DOHH2 (cell line): Measurements from ENCODE around the gene TMEM14B.
A peak's percentile ranks its signal among the peaks of the same experiment; 100 is the strongest.

Source experiments
- H3F3A ChIP-seq: fragments of 200-600 bp; sonication (generic), shearing (Covaris generic); 2 replicates; pipeline ENCODE4 v1.6.0; 2016; ENCODE audit warnings: antibody characterized with exemption, mild to moderate bottlenecking; ENCODE audit not compliant: control insufficient read depth, insufficient read depth
- H3K27ac ChIP-seq: fragments of 200-600 bp; sonication (generic); 2 replicates; pipeline ENCODE4 v1.5.1; 2014; ENCODE audit warnings: low read depth, mild to moderate bottlenecking, low read length, moderate library complexity
- H3K27me3 ChIP-seq: fragments of 200-600 bp; sonication (generic); 2 replicates; pipeline ENCODE4 v1.6.1; 2014; ENCODE audit warnings: mild to moderate bottlenecking, low read length, mixed read lengths; ENCODE audit not compliant: control insufficient read depth
- H3K36me3 ChIP-seq: fragments of 200-600 bp; sonication (generic); 2 replicates; pipeline ENCODE4 v1.6.1; 2014; ENCODE audit warnings: mild to moderate bottlenecking, low read length, moderate library complexity, mixed read lengths; ENCODE audit not compliant: control insufficient read depth
- H3K4me1 ChIP-seq: fragments of 200-600 bp; sonication (generic); 2 replicates; pipeline ENCODE4 v1.6.1; 2014; ENCODE audit warnings: mild to moderate bottlenecking, low read length, mixed read lengths; ENCODE audit not compliant: control insufficient read depth
- H3K4me2 ChIP-seq: fragments of 200-600 bp; sonication (generic); 2 replicates; pipeline ENCODE4 v1.6.0; 2014; ENCODE audit warnings: mild to moderate bottlenecking, low read length, moderate library complexity
- H3K4me3 ChIP-seq: fragments of 200-600 bp; sonication (generic); 2 replicates; pipeline ENCODE4 v1.5.1; 2014; ENCODE audit warnings: mild to moderate bottlenecking, low read length, mixed read lengths
- H3K79me2 ChIP-seq: fragments of 200-600 bp; sonication (generic); 2 replicates; pipeline ENCODE4 v1.6.1; 2014; ENCODE audit warnings: mild to moderate bottlenecking, low read length, mixed read lengths; ENCODE audit not compliant: control insufficient read depth
- H3K9me2 ChIP-seq: fragments of 200-600 bp; sonication (generic); replicated peaks from 2 replicates; pipeline ENCODE4 v1.6.1; 2014; ENCODE audit warnings: mild to moderate bottlenecking, low read length, mixed read lengths; ENCODE audit not compliant: control insufficient read depth
- H3K9me3 ChIP-seq: fragments of 200-600 bp; sonication (generic); 2 replicates; pipeline ENCODE4 v1.6.1; 2014; ENCODE audit warnings: antibody characterized with exemption, low read length, mixed read lengths; ENCODE audit not compliant: control insufficient read depth, insufficient read depth
- H4K20me1 ChIP-seq: fragments of 200-600 bp; sonication (generic); 2 replicates; pipeline ENCODE4 v1.6.0; 2014; ENCODE audit warnings: low read depth, mild to moderate bottlenecking, antibody characterized with exemption, low read length, moderate library complexity; ENCODE audit not compliant: control insufficient read depth, insufficient read depth
- CTCF ChIP-seq: fragments of 200-600 bp; sonication (generic); IDR thresholded peaks from one replicate; pipeline ENCODE4 v1.5.1; 2014; ENCODE audit warnings: antibody characterized with exemption, mild to moderate bottlenecking, low read depth, low read length; ENCODE audit not compliant: poor library complexity, severe bottlenecking
- EZH2phosphoT487 ChIP-seq: fragments of 200-600 bp; sonication (generic); IDR thresholded peaks from 2 replicates; pipeline ENCODE4 v1.6.1; 2017; ENCODE audit warnings: borderline replicate concordance, mild to moderate bottlenecking, antibody characterized with exemption, low read length, moderate library complexity, mixed read lengths

Gene TMEM14B

GRCh38 chr6:10723567-10723881 lies 24.1 kb upstream of the TMEM14B start:
- Histone ChIP-seq H3K27ac (peak overlapping the region; percentile 64), H3K9me3 (peaks cover 17% of the 10 kb centered on the region)
- TF ChIP-seq EZH2phosphoT487: no peak
- no peak for TF ChIP-seq CTCF

DNA sequence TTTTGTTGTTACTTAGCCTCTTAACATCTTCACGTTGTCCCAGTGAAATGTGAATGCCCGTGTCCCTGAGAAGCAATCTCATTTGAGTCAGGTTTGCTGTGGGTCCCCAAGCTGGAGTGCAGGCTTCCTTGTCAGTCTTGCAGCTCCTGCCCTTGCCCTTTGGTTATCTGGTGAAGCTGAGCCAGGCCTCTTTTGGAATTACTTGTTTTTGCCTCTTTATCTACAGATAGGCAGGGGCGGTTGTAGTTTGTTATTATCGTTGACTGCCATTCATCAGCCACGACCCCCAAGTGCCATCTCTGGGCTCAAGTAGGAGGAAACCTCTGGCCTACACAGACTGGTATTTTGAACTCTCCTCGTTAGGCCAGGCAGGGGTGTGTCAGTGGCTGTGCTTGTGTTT lies 22.6 kb upstream of the TMEM14B start:
- Histone ChIP-seq H3K4me1 (peaks cover 34% of the 10 kb centered on the region), H3K4me2 (no peak overlapping the region; the same call in 1 of the 2 replicates), H4K20me1 (no peaks in the 10 kb centered on the region), H3K79me2 (peaks cover 29% of the 10 kb centered on the region), H3K27me3 (no peaks in the 10 kb centered on the region), H3K4me3 (no peak overlapping the region), H3F3A (peaks cover 10% of the 10 kb centered on the region), H3K36me3 (peaks cover 25% of the 10 kb centered on the region), H3K9me2 (no peaks in the 10 kb centered on the region), H3K9me3 (peaks cover 4% of the 10 kb centered on the region; the same call in 1 of the 2 replicates), H3K27ac (no peak overlapping the region)
- no peak for TF ChIP-seq EZH2phosphoT487
- no peak for TF ChIP-seq CTCF

More at GRCh38 chr6:10723567-10723881, 24.1 kb upstream of the TMEM14B start:
- Histone ChIP-seq H3K4me1 (peaks cover 38% of the 10 kb centered on the region), H3F3A (peaks cover 9% of the 10 kb centered on the region), H3K36me3 (peaks cover 23% of the 10 kb centered on the region), H3K4me2 (peak overlapping the region; percentile 83), H3K79me2 (peaks cover 29% of the 10 kb centered on the region), H4K20me1 (no peaks in the 10 kb centered on the region), H3K4me3 (peak overlapping the region; percentile 87), H3K9me2 (no peaks in the 10 kb centered on the region), H3K27me3 (no peaks in the 10 kb centered on the region)

DNA sequence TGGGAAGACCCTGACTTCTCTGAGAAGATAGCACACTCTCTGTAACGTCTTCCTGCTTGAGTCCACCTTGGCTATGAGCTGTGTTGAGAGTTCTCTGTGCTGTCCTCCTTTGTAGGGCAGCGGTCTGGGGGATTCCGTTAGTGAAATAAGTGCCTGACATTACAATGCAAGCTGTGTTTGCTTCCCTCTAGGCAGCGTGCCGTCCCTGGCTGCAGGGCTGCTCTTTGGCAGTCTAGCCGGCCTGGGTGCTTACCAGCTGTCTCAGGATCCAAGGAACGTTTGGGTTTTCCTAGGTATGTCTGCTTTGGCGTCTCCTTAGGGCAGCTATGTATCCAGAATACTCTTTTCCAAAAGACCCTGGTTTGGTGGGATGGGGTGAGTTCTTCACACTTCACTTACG lies 21.9 kb upstream of the TMEM14B start:
- no peaks in the 10 kb centered on the region for H3K27me3 ChIP-seq
- peaks cover 12% of the 10 kb centered on the region for H3F3A ChIP-seq
- H3K9me2 ChIP-seq: no peaks in the 10 kb centered on the region
- H3K79me2 ChIP-seq: peaks cover 29% of the 10 kb centered on the region
- H3K27ac ChIP-seq: no peak overlapping the region
- H3K4me3 ChIP-seq: no peak overlapping the region
- TF ChIP-seq CTCF (no peak), EZH2phosphoT487 (no peak)
- H3K36me3 ChIP-seq: peaks cover 29% of the 10 kb centered on the region
- peaks cover 4% of the 10 kb centered on the region; the same call in 1 of the 2 replicates for H3K9me3 ChIP-seq
- H3K4me2 ChIP-seq: no peak overlapping the region
- H4K20me1 ChIP-seq: no peaks in the 10 kb centered on the region
- peaks cover 29% of the 10 kb centered on the region for H3K4me1 ChIP-seq
